ENCODE measurements around the gene PITRM1. TPM values are rescaled to one million over a fixed set of nuclear protein-coding genes. Genes with fewer than 3 reads are reported as not detected.

The PITRM1 gene
- total and polyA plus RNA-seq, 7 donors, result 16.6 to 70.3 (median 48.5) TPM

- Histone ChIP-seq H3K27me3 (no peaks in the 10 kb centered on the region), H3K27ac (no peak overlapping the region), H3K9me3 (no peaks in the 10 kb centered on the region), H3K4me3 (no peak overlapping the region), H3K4me1 (peaks cover 0 to 11% (median 8%) of the 10 kb centered on the region in 4 donors), H3K36me3 (peaks cover 60 to 99% (median 71%) of the 10 kb centered on the region in 4 donors)
- no peak for TF ChIP-seq EP300 (IDR thresholded peaks at IDR 0.05)
- no peak for TF ChIP-seq CTCF (IDR thresholded peaks at IDR 0.05)
- no peak for TF ChIP-seq POLR2AphosphoS5 (IDR thresholded peaks at IDR 0.05)
- TF ChIP-seq POLR2A (IDR thresholded peaks at IDR 0.05), result no peak
- WGBS, 2 donors, result 97 to 98% methylated on average over 18 of the region's 18 CpGs
- intact Hi-C loops (cut with DNase I), result no loop called here
- DNase-seq, result peak; percentile 5
These were observed 27.2 kb downstream of the PITRM1 start for GRCh38 chr10:3145366-3145765.

DNA sequence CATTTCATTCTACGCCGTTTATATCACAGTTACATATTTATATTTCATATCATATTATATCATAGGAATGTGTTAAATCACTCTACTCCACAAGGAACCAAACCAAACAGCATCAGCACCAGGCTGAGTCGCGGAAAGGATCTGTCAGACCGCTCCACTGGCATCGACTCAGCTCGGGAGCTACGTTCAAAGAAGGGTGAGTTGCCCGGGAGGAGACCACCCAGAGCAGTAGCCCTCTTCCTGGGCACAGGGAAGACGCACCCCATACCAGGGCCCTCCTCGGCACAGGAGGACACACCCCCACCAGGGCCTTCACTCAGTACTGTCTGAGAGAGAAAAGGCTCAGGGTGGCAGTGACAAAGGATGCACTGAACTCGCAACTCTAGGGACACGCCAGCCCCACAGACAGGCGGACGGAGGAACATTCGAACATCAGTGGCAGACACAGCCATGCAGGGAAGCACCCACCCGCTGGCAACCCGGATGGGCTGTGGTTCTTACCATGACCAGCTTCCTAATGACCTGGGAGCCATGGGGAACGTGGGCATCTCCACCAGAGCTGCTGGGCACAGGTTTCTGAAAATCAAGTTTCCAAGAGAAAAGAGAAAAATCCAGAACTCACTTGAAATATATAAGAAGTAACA, 28.7 kb downstream of the PITRM1 start:
- H3K9me3 ChIP-seq, result no peaks in the 10 kb centered on the region
- no peak overlapping the region for H3K27ac ChIP-seq
- H3K4me3 ChIP-seq, result no peak overlapping the region
- H3K4me1 ChIP-seq, result peaks cover 0 to 19% (median 17%) of the 10 kb centered on the region in 4 donors
- 96% methylated on average over 19 of the region's 19 CpGs for WGBS, 2 donors
- H3K36me3 ChIP-seq, result peaks cover 63 to 99% (median 69%) of the 10 kb centered on the region in 4 donors
- TF ChIP-seq POLR2AphosphoS5 (IDR thresholded peaks at IDR 0.05) (no peak), POLR2A (IDR thresholded peaks at IDR 0.05) (no peak), CTCF (IDR thresholded peaks at IDR 0.05) (no peak), EP300 (IDR thresholded peaks at IDR 0.05) (no peak)
- intact Hi-C loops (cut with DNase I), result no loop called here
- no peaks in the 10 kb centered on the region for H3K27me3 ChIP-seq
- DNase-seq, result peak; percentile 41

DNA sequence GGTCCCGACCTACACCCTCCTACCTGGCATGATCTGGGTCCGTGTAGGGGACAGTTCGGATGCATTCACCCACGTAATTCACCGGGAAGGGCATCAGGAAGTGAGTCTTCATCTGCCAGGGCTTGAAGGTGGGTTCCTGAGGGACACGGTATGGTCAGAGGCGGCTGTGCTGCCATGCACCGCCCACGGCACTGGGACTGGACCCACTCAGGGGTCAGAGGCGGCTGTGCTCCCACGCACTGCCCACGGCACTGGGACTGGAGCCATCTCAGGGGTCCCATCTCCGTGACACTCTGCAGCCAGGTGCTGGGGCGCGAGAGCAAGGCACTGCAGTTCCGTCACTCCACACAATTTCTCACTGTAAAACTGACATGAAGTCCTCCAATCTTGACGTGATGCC, 29.2 kb downstream of the PITRM1 start:
- intact Hi-C loops (cut with DNase I), result no loop called here
- Histone ChIP-seq H3K4me3 (no peak overlapping the region), H3K36me3 (peaks cover 62 to 99% (median 70%) of the 10 kb centered on the region in 4 donors), H3K9me3 (no peaks in the 10 kb centered on the region), H3K27me3 (no peaks in the 10 kb centered on the region), H3K4me1 (peaks cover 0 to 21% (median 18%) of the 10 kb centered on the region in 4 donors), H3K27ac (no peak overlapping the region)
- 95 to 96% methylated on average over 17 of the region's 17 CpGs for WGBS, 2 donors
- no peak for TF ChIP-seq POLR2A (IDR thresholded peaks at IDR 0.05)
- TF ChIP-seq POLR2AphosphoS5 (IDR thresholded peaks at IDR 0.05), result no peak
- TF ChIP-seq CTCF (IDR thresholded peaks at IDR 0.05), result no peak
- TF ChIP-seq EP300 (IDR thresholded peaks at IDR 0.05), result no peak
- peak; percentile 57 for DNase-seq

DNA sequence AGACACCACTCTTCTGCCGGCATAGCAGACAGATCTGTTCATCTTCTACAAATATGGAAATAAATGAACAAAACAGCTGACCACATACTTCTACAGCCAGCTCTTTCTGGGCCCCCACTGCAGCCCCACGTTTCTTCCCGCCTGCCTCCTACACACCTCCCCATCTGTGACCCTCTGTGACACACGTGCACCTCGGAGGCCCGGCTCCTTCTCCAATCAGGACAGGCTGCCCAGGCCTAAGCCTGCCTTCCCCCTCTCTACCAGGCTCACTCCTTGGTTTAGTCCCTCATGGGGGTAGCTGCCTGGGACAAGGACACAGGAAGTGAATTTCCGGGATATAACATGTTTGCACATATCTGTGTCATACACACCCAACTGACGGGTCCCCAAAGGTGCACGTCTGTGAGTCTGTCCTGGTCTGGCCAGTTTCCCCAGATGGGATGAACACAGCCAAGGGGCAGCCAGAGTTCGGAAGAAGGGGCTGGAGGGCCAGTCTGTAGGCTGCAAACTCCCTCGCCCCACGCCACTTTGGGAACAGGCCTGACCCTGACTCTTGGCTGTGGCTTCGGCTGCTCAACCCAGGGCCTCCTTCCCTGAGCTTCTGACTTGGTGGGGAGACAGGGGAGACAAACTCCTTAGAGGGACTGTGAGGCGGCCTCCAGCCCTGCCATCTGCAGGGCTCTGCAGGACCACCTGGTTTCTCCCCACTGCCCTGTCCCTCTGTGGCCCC, 30.3 kb downstream of the PITRM1 start:
- TF ChIP-seq POLR2A (IDR thresholded peaks at IDR 0.05), result no peak
- TF ChIP-seq POLR2AphosphoS5 (IDR thresholded peaks at IDR 0.05), result no peak
- TF ChIP-seq CTCF (IDR thresholded peaks at IDR 0.05), result no peak
- TF ChIP-seq EP300 (IDR thresholded peaks at IDR 0.05), result no peak
- H3K36me3 ChIP-seq, result peaks cover 67 to 99% (median 70%) of the 10 kb centered on the region in 4 donors
- intact Hi-C loops (cut with DNase I), result no loop called here
- 91 to 94% methylated on average over 14 of the region's 14 CpGs for WGBS, 2 donors
- H3K4me3 ChIP-seq, result no peak overlapping the region
- peak; percentile 64 for DNase-seq
- H3K4me1 ChIP-seq, result peaks cover 0 to 28% (median 23%) of the 10 kb centered on the region in 4 donors
- H3K27me3 ChIP-seq, result no peaks in the 10 kb centered on the region
- H3K27ac ChIP-seq, result peak overlapping the region in 1 of 4 donors; percentile 26
- H3K9me3 ChIP-seq, result no peaks in the 10 kb centered on the region
